HFF-Myc (cell line): Measurements from ENCODE around the gene CEP170B.

ENCODE experiments used
- DNase-seq: peaks from one replicate; pipeline ENCODE4 v3.0.0-alpha.2; 2011; ENCODE audit warnings: low read depth; ENCODE audit errors: extremely low read depth
- H3K4me3 ChIP-seq: replicated peaks from 2 replicates; pipeline ENCODE4 v1.5.1; 2011; ENCODE audit warnings: low read depth, mild to moderate bottlenecking, control low read depth, low read length
- CTCF ChIP-seq: IDR thresholded peaks from 2 replicates; pipeline ENCODE4 v1.5.1; 2012; ENCODE audit warnings: mild to moderate bottlenecking, low read depth, low read length, control low read depth; ENCODE audit errors: missing control alignments

Gene CEP170B

GRCh38 chr14:104876251-104876699 is 11.2 kb downstream of the CEP170B start:
- DNase-seq = no peak
- no peak overlapping the region for H3K4me3 ChIP-seq
- TF ChIP-seq CTCF = no peak

- TF ChIP-seq CTCF = no peak
- DNase-seq = no peak
- H3K4me3 ChIP-seq = no peak overlapping the region
These were observed 12.2 kb downstream of the CEP170B start for GRCh38 chr14:104877066-104877805.

GRCh38 chr14:104877806-104878550 is 12.9 kb downstream of the CEP170B start:
- H3K4me3 ChIP-seq = no peak overlapping the region
- no peak for DNase-seq
- no peak for TF ChIP-seq CTCF

GRCh38 chr14:104878582-104878981 is 13.5 kb downstream of the CEP170B start:
- H3K4me3 ChIP-seq = no peak overlapping the region
- no peak for TF ChIP-seq CTCF
- no peak for DNase-seq

GRCh38 chr14:104879201-104879982 is 14.3 kb downstream of the CEP170B start:
- DNase-seq = no peak
- TF ChIP-seq CTCF = no peak

GRCh38 chr14:104879983-104880565 is 15.0 kb downstream of the CEP170B start:
- no peak for DNase-seq
- H3K4me3 ChIP-seq = no peak overlapping the region
- TF ChIP-seq CTCF = no peak

More at GRCh38 chr14:104879201-104879982, 14.3 kb downstream of the CEP170B start:
- H3K4me3 ChIP-seq = no peak overlapping the region
